Esophagus (tissue), 2 donors: Measurements from ENCODE around the gene WEE2. TPM values are rescaled to one million over a fixed set of nuclear protein-coding genes. Genes with fewer than 3 reads are reported as not detected.
A peak's percentile ranks its signal among the peaks of the same experiment; 100 is the strongest.

Experiments used
- H3K27ac ChIP-seq, 2 donors: one replicate each; pipeline ENCODE4 v1.5.1; 2013; ENCODE audit warnings: low read depth in 2 of 2, mild to moderate bottlenecking in 2 of 2, inconsistent platforms in 1 of 2, low read length in 1 of 2, moderate library complexity in 1 of 2
- H3K27me3 ChIP-seq, 2 donors: one replicate each; pipeline ENCODE4 v1.6.1; 2013; ENCODE audit warnings: low read length in 2 of 2, control low read depth in 1 of 2, mild to moderate bottlenecking in 1 of 2; ENCODE audit not compliant: insufficient read depth in 2 of 2, control insufficient read depth in 1 of 2
- H3K36me3 ChIP-seq, 2 donors: one replicate each; pipeline ENCODE4 v1.6.1; 2013; ENCODE audit warnings: low read length in 1 of 2; ENCODE audit not compliant: control insufficient read depth in 2 of 2, insufficient read depth in 2 of 2
- H3K4me1 ChIP-seq, 2 donors: one replicate each; pipeline ENCODE4 v1.6.1; 2013; ENCODE audit warnings: low read length in 1 of 2; ENCODE audit not compliant: control insufficient read depth in 2 of 2, insufficient read depth in 2 of 2
- H3K4me3 ChIP-seq, 2 donors: one replicate each; pipeline ENCODE4 v1.5.1; 2013; ENCODE audit warnings: low read length in 2 of 2, mild to moderate bottlenecking in 2 of 2, low read depth in 1 of 2, moderate library complexity in 1 of 2
- H3K9me3 ChIP-seq, 2 donors: one replicate each; pipeline ENCODE4 v1.6.1; 2013; ENCODE audit warnings: mild to moderate bottlenecking in 2 of 2, low read depth in 1 of 2, low read length in 1 of 2, moderate library complexity in 1 of 2; ENCODE audit not compliant: control insufficient read depth in 2 of 2, insufficient read depth in 1 of 2
- WGBS, 2 donors: extraction: QIAGEN DNeasy Blood & Tissue Kit; methylation state at CpG; one replicate each; pipeline ENCODE4 v1.1.7; 2013; 5-methylcytosine and 5-hydroxymethylcytosine counted together
- polyA plus RNA-seq, 2 donors: library from polyadenylated mRNA; stranded (reverse); fragments of 200-250 nt; gene quantifications; one replicate each; pipeline ENCODE4 v1.2.3, GENCODE V29; 2013
- donor health status: healthy with polysubstance abuse.
- donor health status: Bipolar disorder and iron deficiency.

WEE2 gene
- polyA plus RNA-seq, 2 donors = not detected

DNA sequence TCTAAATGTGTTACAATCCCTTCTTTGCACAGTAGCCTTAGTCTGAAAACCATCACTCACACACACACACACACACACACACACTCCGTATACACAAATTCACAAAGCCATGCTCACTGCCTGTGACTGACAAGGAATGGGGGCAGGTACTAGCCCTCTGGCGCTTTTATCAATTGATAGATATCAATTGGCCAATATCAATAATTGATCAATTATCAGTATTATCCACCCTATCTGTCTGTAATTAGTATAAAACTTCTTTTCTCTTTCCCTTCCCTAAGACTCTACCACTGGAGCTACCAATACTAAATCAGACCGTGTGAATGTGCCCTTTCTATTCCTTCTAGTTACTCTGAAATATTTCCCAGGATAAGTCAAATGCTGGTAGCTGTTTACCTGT is 8.3 kb upstream of the WEE2 start:
- H3K27ac ChIP-seq = no peak overlapping the region
- no peaks in the 10 kb centered on the region for H3K9me3 ChIP-seq
- H3K36me3 ChIP-seq = no peaks in the 10 kb centered on the region
- H3K4me1 ChIP-seq = peaks cover 5 to 11% of the 10 kb centered on the region in 2 donors
- 69 to 77% methylated on average over 3 of the region's 3 CpGs for WGBS, 2 donors
- no peak overlapping the region for H3K4me3 ChIP-seq
- H3K27me3 ChIP-seq = no peaks in the 10 kb centered on the region

DNA sequence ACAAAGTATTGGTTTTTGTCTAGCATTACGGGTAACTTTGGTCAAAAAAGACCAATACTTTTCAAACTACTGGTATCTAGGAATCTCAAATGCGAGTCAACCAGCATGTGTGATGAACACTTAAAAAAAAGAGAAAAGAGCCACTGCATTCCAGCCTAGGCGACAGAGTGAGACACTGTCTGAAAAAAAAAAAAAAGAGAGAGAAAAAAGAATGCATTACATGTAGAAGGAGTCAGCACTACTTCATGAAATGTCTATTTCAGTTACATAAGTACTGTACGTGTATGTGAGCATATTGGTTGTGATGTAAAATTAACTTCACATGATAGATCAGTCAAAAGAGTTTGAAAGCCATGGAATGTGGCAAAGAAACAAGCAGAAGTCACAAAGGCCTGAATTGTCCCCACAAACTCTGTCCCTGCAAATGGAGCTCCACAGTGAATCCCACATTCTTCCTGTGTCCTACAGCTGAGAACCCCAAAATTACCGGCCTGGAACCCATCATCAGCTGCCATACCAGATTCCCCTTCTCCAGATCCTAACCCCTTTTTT is 7.8 kb upstream of the WEE2 start:
- no peaks in the 10 kb centered on the region for H3K27me3 ChIP-seq
- H3K4me3 ChIP-seq = peak overlapping the region in 1 of 2 donors; percentile 68
- no peaks in the 10 kb centered on the region for H3K9me3 ChIP-seq
- H3K4me1 ChIP-seq = peaks cover 5 to 11% of the 10 kb centered on the region in 2 donors
- no peaks in the 10 kb centered on the region for H3K36me3 ChIP-seq
- WGBS, 2 donors = 61 to 65% methylated on average over 5 of the region's 5 CpGs
- no peak overlapping the region for H3K27ac ChIP-seq

DNA sequence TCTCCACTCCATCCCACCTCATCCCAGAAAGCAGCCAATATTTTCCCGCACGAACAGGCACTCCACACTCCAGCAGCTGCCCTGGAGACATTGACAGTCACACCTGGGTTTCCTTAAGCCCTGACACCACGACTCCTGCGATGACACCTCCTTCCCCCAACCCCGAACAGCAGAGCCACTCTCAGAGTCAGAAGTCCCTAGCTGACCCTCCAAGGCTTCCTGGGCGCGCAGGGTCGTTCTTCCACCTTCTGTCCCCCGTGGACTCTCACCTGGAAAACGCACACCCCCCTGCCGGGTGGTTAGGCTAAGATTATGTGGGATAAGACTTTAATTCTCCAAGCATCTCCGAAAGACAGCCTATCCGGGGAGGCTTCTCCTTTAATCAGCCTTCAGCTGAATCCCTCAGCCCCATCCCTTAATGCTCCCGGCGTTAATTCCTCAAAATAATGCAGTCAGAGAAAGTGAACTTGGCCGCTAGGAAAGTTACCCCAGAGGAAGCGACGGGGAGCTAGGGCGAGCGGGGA is 7.2 kb upstream of the WEE2 start:
- Histone ChIP-seq H3K27ac (peak overlapping the region; percentile 67 to 82), H3K4me3 (peak overlapping the region; percentile 31 to 68), H3K9me3 (no peaks in the 10 kb centered on the region), H3K27me3 (no peaks in the 10 kb centered on the region), H3K4me1 (peaks cover 5 to 8% of the 10 kb centered on the region in 2 donors), H3K36me3 (no peaks in the 10 kb centered on the region)
- WGBS, 2 donors = 8 to 9% methylated on average over 20 of the region's 20 CpGs

DNA sequence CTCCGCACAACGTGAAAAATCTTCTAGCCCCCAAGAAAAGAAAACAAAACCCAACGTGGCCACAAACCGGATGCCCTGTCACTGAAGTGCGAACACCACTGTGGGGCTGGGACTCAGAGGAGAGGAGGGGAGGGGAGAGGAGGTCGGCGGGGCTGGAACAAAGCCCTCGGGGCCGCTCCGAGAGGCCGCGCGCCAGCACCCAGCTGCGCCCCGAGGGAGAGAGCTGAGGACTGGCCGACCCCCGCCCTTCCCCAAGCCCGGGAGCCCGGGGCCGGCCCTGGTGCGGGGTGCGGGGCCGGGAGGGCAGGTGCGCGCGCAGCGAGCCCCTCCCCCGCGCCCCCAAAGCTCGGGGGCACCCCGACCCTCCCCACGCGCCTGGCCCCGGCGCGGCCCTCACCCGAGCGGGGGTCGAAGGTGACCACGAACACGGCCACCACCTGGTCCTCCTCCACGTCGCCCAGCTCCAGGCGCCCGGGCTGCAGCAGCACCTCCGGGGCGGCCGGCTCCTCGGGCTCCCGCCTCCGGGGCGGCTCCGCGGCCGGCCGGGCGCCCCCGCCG is 6.6 kb upstream of the WEE2 start:
- H3K4me1 ChIP-seq = peaks cover 5 to 7% of the 10 kb centered on the region in 2 donors
- WGBS, 2 donors = 0 to 1% methylated on average over 28 to 59 of the region's 59 CpGs
- no peaks in the 10 kb centered on the region for H3K27me3 ChIP-seq
- H3K36me3 ChIP-seq = no peaks in the 10 kb centered on the region
- peak overlapping the region; percentile 68 to 75 for H3K4me3 ChIP-seq
- H3K27ac ChIP-seq = peak overlapping the region; percentile 60 to 82
- H3K9me3 ChIP-seq = no peaks in the 10 kb centered on the region

DNA sequence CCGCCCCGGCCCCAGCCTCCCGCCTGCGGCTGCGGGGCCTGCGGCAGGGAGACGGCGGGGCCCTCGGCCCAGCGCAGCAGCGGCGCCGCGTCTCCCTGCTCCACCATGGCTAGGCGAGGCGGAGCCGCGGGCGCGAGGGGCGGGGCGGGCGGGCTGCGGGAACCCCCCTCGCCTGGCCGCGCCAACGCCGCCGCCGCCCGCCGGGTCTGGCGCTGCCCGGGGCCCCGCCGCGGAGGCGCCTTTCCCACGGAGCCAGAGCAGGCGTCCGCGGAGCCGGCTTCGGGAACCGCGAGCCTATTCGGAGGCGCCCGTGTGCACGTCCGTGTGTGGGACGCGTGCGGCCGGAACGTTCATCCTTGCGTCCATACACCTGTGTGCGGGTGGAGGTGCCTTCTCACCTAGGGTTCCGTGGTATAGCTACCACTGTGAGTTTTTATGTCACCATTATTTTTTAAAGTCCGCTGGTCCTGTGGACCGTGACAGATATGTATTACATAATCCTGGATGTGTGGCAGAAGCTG is 6.0 kb upstream of the WEE2 start, which contains the start of gene DENND11:
Gene DENND11 (minus strand): TSS at position 120 of the 521 bp plus-strand sequence. CDS start 13 bp downstream, at position 107.
- peaks cover 4 to 5% of the 10 kb centered on the region in 2 donors for H3K4me1 ChIP-seq
- WGBS, 2 donors = 0 to 1% methylated on average over 49 to 62 of the region's 62 CpGs
- peak within 1 kb of the TSS; percentile 68 to 75 for H3K4me3 ChIP-seq
- peak within 1 kb of the TSS; percentile 67 to 82 for H3K27ac ChIP-seq
- H3K27me3 ChIP-seq = no peaks in the 10 kb centered on the region
- H3K9me3 ChIP-seq = no peaks in the 10 kb centered on the region
- no peaks in the 10 kb centered on the region for H3K36me3 ChIP-seq

DNA sequence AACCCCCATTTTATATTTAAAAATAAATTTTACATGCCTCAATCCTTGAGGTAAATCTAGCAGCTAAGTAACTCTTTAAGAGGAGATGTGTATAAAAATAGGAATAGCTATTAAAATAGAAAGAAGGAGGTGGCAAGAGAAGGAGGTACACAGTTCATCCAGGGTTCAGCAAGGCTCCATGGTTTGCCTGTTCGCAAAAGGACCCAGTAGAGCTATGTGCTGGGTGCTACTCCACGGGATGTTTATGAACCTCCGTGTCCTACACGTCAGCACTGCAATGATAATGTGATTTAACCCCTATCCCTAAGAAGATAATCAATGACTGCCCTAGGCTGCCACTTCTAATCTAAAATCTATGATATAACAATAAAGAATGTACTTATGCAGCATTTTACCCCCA is 5.3 kb upstream of the WEE2 start:
- 53 to 76% methylated on average over 4 of the region's 4 CpGs for WGBS, 2 donors
- Histone ChIP-seq H3K4me1 (peaks cover 4 to 5% of the 10 kb centered on the region in 2 donors), H3K4me3 (no peak overlapping the region), H3K27me3 (no peaks in the 10 kb centered on the region), H3K9me3 (no peaks in the 10 kb centered on the region), H3K36me3 (no peaks in the 10 kb centered on the region), H3K27ac (no peak overlapping the region)

DNA sequence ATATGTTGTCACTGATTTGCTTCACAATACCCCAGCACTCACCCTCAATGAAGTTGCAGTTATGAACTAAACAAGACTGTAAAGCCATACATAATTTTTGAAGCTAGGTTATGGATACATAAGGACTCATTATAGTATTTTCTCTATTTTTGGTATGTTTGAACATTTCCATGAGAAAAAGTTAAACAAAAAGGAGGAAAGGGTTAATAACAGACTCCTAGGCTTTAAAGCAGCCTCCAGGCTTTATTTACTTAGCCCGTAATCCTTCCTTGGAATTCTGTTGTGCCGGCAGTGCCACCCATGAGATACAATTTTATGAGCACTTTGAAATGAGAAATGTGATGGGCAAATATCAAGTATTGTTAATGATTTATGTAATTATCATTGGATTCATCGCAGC is 4.0 kb upstream of the WEE2 start:
- Histone ChIP-seq H3K9me3 (no peaks in the 10 kb centered on the region), H3K36me3 (no peaks in the 10 kb centered on the region), H3K27me3 (no peaks in the 10 kb centered on the region)

DNA sequence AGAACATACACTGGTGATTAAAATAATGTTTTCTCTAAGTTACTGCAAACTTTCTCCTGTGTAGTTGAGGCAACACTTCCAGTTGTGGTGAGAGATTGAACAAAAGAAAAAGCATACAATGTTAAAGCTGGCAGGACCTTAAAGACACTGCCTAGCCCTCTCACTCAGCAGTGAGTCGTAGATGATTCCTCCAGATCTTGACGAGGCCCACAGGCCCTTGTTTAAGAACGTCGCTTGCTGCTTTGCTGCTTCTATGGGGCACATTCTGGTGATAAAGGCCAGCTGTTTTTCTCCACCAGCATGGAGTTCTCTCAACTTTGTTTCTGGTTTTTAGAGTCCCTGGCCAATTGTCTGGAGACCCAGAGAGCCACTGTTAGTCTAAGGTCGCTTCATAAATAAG is 3.4 kb upstream of the WEE2 start:
- H3K4me3 ChIP-seq = no peak overlapping the region
- H3K27me3 ChIP-seq = no peaks in the 10 kb centered on the region
- H3K36me3 ChIP-seq = no peaks in the 10 kb centered on the region
- no peak overlapping the region for H3K27ac ChIP-seq
- no peaks in the 10 kb centered on the region for H3K9me3 ChIP-seq
- 74 to 81% methylated on average over 5 of the region's 5 CpGs for WGBS, 2 donors
- peaks cover 3 to 4% of the 10 kb centered on the region in 2 donors for H3K4me1 ChIP-seq

More for the DNA sequence above, 4.0 kb upstream of the WEE2 start:
- 40 to 60% methylated on average over 3 of the region's 3 CpGs for whole genome bisulfite sequencing, 2 donors
- Histone ChIP-seq H3K27ac (no peak overlapping the region), H3K4me1 (peaks cover 3 to 4% of the 10 kb centered on the region in 2 donors), H3K4me3 (no peak overlapping the region)

DNA sequence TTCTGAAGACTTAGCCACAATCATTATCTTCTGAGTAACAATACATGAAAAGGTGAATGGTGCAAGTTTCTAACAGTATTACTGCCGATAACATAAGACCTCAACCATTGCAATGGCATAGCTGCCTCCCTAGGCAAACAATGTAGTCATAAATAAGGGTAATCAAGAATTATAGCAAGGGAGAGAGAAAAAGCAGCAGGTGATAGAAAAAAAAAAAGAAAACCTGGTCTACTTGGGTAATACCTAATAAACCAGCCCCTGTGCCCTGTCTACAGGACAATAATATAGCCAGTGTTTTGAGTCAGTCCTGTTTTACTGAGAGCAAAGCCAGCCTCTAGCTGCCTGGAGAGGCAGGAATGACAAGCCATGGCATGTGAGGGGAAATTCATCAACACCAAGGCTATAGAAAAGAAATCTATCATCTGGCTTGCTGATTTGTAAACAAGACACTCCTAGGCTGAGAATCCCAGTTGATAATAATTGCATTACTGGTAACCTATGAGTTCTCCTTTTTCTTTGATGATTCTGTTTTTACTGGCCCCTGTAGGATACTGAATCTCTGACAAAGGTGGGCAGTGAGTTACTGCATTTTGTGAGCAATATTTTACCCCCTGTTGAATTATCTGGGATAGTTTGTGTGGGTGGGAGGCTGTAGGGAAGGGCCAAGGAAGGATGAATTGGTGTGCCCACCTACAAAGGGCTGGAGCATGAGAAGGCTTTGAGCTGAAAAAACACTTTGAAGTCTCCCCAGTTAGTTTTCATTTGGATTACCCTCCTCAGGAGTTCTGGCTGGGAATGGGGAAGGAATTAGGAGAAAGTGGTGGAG is 1.7 kb upstream of the WEE2 start:
- no peaks in the 10 kb centered on the region for H3K36me3 ChIP-seq
- H3K27ac ChIP-seq = no peak overlapping the region
- 68 to 74% methylated on average over 1 of the region's 1 CpG for WGBS, 2 donors
- H3K4me1 ChIP-seq = no peaks in the 10 kb centered on the region
- no peaks in the 10 kb centered on the region for H3K27me3 ChIP-seq
- H3K9me3 ChIP-seq = no peaks in the 10 kb centered on the region
- H3K4me3 ChIP-seq = no peak overlapping the region
